Activated CD8-positive, alpha-beta T cell treated with anti-CD3 and anti-CD28 coated beads for 36 hours (primary cell): Measurements from ENCODE around the gene KLF1. TPM values are rescaled to one million over a fixed set of nuclear protein-coding genes. Genes with fewer than 3 reads are reported as not detected.

Source experiments
- ATAC-seq: fragments of 200-7000 bp; cut with Tn5 transposase; one replicate; pipeline ENCODE4 v1.10.0; 2021; ENCODE audit warnings: mild to moderate bottlenecking, moderate library complexity
- CTCF ChIA-PET: fragments of 350-600 bp; sonication (Branson Sonifier 250); formaldehyde crosslinking; loops from one replicate; lab custom pipeline; 2021; ENCODE audit warnings: antibody characterized with exemption; lab: Charles Lee
- POLR2A ChIA-PET: fragments of 350-600 bp; sonication (Branson Sonifier 250); formaldehyde crosslinking; loops from one replicate; lab custom pipeline; 2021; ENCODE audit warnings: antibody characterized with exemption; lab: Charles Lee
- DNase-seq: peaks from one replicate; pipeline ENCODE4 v3.0.0-alpha.2; 2020
- H3K27ac Mint-ChIP-seq: one replicate; pipeline ENCODE4 v1.8.0; 2021; ENCODE audit warnings: mild to moderate bottlenecking, mixed read lengths
- H3K27me3 Mint-ChIP-seq: one replicate; pipeline ENCODE4 v1.8.0; 2021; ENCODE audit warnings: mixed read lengths
- H3K36me3 Mint-ChIP-seq: one replicate; pipeline ENCODE4 v1.8.0; 2021; ENCODE audit warnings: low read depth, mixed read lengths
- H3K4me1 Mint-ChIP-seq: one replicate; pipeline ENCODE4 v1.8.0; 2021; ENCODE audit warnings: low read depth, mixed read lengths
- H3K4me3 Mint-ChIP-seq: one replicate; pipeline ENCODE4 v1.8.0; 2021; ENCODE audit warnings: mild to moderate bottlenecking, moderate library complexity, mixed read lengths
- H3K9me3 Mint-ChIP-seq: one replicate; pipeline ENCODE4 v1.8.0; 2021; ENCODE audit warnings: mixed read lengths
- CTCF ChIP-seq: fragments of 200-600 bp; IDR thresholded peaks from one replicate; pipeline ENCODE4 v1.8.0; 2022; ENCODE audit warnings: antibody characterized with exemption, mild to moderate bottlenecking
- intact Hi-C: fragments of 100-400 bp; cut with micrococcal nuclease; formaldehyde crosslinking; loops from one replicate; pipeline ENCODE4 v1.10.0; 2022
- total RNA-seq, 2 experiments: library from RNA; stranded (reverse); gene quantifications; one replicate each; pipeline ENCODE4 v1.2.3, GENCODE V29; 2021

Gene KLF1
- total RNA-seq, 2 experiments from 2014 or later = 0.32 to 0.38 TPM

- H3K27ac Mint-ChIP-seq = no peak within 1 kb of the TSS
- H3K4me3 Mint-ChIP-seq = peak within 1 kb of the TSS; percentile 57
- H3K9me3 Mint-ChIP-seq = no peaks in the 10 kb centered on the region
- intact Hi-C loops = no loop called here
- peak; percentile 62 for ATAC-seq
- peak; percentile 62 for TF ChIP-seq CTCF
- H3K4me1 Mint-ChIP-seq = peaks cover 36% of the 10 kb centered on the region
- H3K27me3 Mint-ChIP-seq = peaks cover 76% of the 10 kb centered on the region
- ChIA-PET POLR2A (no interaction called here), CTCF (interaction anchor here (1.5 to 2.2 kb wide), 5 partner anchors 9 to 78 kb away, joined by 3 to 13 read pairs (median 3); partner anchors contain the start of gene GCDH)
- H3K36me3 Mint-ChIP-seq = no peaks in the 10 kb centered on the region
- peak; percentile 65 for DNase-seq
Measured at GRCh38 chr19:12838182-12838885, 48.7 kb downstream of the KLF1 start, which contains the start of gene MAST1. Gene MAST1 (plus strand): TSS chr19:12838515. CDS start chr19:12838573, 58 bp downstream.

GRCh38 chr19:12837225-12837624 is 49.8 kb downstream of the KLF1 start:
- ChIA-PET CTCF (interaction anchor here (0.8 to 2.2 kb wide), 12 partner anchors 9 to 93 kb away, joined by 3 to 13 read pairs (median 4); partner anchors contain the start of gene GCDH), POLR2A (interaction anchor here (0.7 kb wide), 1 partner anchor 15 kb away, joined by 3 read pairs; no protein-coding TSS in a partner anchor)
- H3K36me3 Mint-ChIP-seq = no peaks in the 10 kb centered on the region
- H3K27ac Mint-ChIP-seq = no peak overlapping the region
- TF ChIP-seq CTCF = no peak
- H3K4me1 Mint-ChIP-seq = peaks cover 42% of the 10 kb centered on the region
- peak; percentile 48 for DNase-seq
- intact Hi-C loops = no loop called here
- peaks cover 77% of the 10 kb centered on the region for H3K27me3 Mint-ChIP-seq
- no peak for ATAC-seq
- no peaks in the 10 kb centered on the region for H3K9me3 Mint-ChIP-seq
- no peak overlapping the region for H3K4me3 Mint-ChIP-seq

- CTCF ChIA-PET = interaction anchor here (0.9 to 2.2 kb wide), 11 partner anchors 8 to 78 kb away, joined by 3 to 13 read pairs (median 5); no protein-coding TSS in a partner anchor
- DNase-seq = no peak
- H3K4me3 Mint-ChIP-seq = no peak overlapping the region
- TF ChIP-seq CTCF = no peak
- H3K9me3 Mint-ChIP-seq = peaks cover 1% of the 10 kb centered on the region
- peaks cover 79% of the 10 kb centered on the region for H3K27me3 Mint-ChIP-seq
- peaks cover 44% of the 10 kb centered on the region for H3K4me1 Mint-ChIP-seq
- intact Hi-C loops = no loop called here
- POLR2A ChIA-PET = no interaction called here
- H3K36me3 Mint-ChIP-seq = no peaks in the 10 kb centered on the region
- ATAC-seq = no peak
- H3K27ac Mint-ChIP-seq = no peak overlapping the region
Measured at GRCh38 chr19:12836529-12836863, 50.5 kb downstream of the KLF1 start.

- DNase-seq (peak; percentile 51), ATAC-seq (no peak)
- Mint-ChIP-seq H3K9me3 (peaks cover 1% of the 10 kb centered on the region), H3K4me3 (no peak overlapping the region), H3K4me1 (peaks cover 32% of the 10 kb centered on the region), H3K27ac (no peak overlapping the region), H3K36me3 (no peaks in the 10 kb centered on the region), H3K27me3 (peaks cover 76% of the 10 kb centered on the region)
- POLR2A ChIA-PET = interaction anchor here (1.3 to 1.4 kb wide), 3 partner anchors 11 to 98 kb away, joined by 3 read pairs; partner anchors contain the start of genes FARSA and GET3
- intact Hi-C loops = no loop called here
- CTCF ChIA-PET = interaction anchor here (1.0 to 1.5 kb wide), 3 partner anchors 11 to 78 kb away, joined by 3 to 13 read pairs (median 5); no protein-coding TSS in a partner anchor
- no peak for TF ChIP-seq CTCF
Measured at GRCh38 chr19:12834976-12835757, 51.8 kb downstream of the KLF1 start.
